PC-9 (cell line): ENCODE data around the gene GNG7. TPM values are rescaled to one million over a fixed set of nuclear protein-coding genes. Genes with fewer than 3 reads are reported as not detected.

Experiments
- BruUV-seq: library from RNA; stranded (reverse); fragments of 400-500 nt; replicated peaks from 2 replicates; lab custom pipeline; 2021; lab: Mats Ljungman, UMichigan
- CTCF ChIA-PET: fragments of 300-600 bp; sonication (Branson Sonifier 250); formaldehyde crosslinking; loops from one replicate; lab custom pipeline; 2022; ENCODE audit warnings: antibody characterized with exemption; lab: Charles Lee
- POLR2A ChIA-PET: fragments of 300-600 bp; sonication (Branson Sonifier 250); formaldehyde crosslinking; loops from one replicate; lab custom pipeline; 2022; ENCODE audit warnings: antibody characterized with exemption; ENCODE audit not compliant: unreplicated experiment; lab: Charles Lee
- DNase-seq, 2 experiments: peaks; one replicate each; pipeline versions ENCODE4 v3.0.0 to v3.0.0-alpha.2; 2015 to 2022; ENCODE audit warnings: mixed read lengths in 1 of 2
- H2AFZ ChIP-seq: fragments of 200-600 bp; sonication (generic); 2 replicates; pipeline ENCODE4 v1.8.1; 2017; ENCODE audit warnings: antibody characterized with exemption
- H3F3A ChIP-seq: fragments of 200-600 bp; sonication (generic); 2 replicates; pipeline ENCODE4 v1.8.1; 2017; ENCODE audit warnings: antibody characterized with exemption, mild to moderate bottlenecking, low read depth; ENCODE audit not compliant: insufficient read depth
- H3K27ac ChIP-seq: fragments of 200-600 bp; sonication (generic); 2 replicates; pipeline ENCODE4 v1.6.1; 2016; ENCODE audit warnings: mixed run types
- H3K27me3 ChIP-seq: fragments of 200-600 bp; sonication (generic); 2 replicates; pipeline ENCODE4 v1.6.1; 2016; ENCODE audit warnings: low read depth, mixed run types; ENCODE audit not compliant: insufficient read depth
- H3K36me3 ChIP-seq: fragments of 200-600 bp; sonication (generic); 2 replicates; pipeline ENCODE4 v1.6.1; 2016; ENCODE audit warnings: low read depth, mixed run types
- H3K4me1 ChIP-seq: fragments of 200-600 bp; sonication (generic); replicated peaks from 2 replicates; pipeline ENCODE4 v1.6.1; 2016; ENCODE audit warnings: mixed run types; ENCODE audit not compliant: insufficient read depth
- H3K4me2 ChIP-seq: fragments of 200-600 bp; sonication (generic); 2 replicates; pipeline ENCODE4 v1.6.1; 2017; ENCODE audit warnings: mixed run types
- H3K4me3 ChIP-seq: fragments of 200-600 bp; sonication (generic); 2 replicates; pipeline ENCODE4 v1.6.1; 2016; ENCODE audit warnings: mixed run types
- H3K79me2 ChIP-seq: fragments of 200-600 bp; sonication (generic); 2 replicates; pipeline ENCODE4 v1.6.1; 2017; ENCODE audit warnings: low read depth, mixed run types
- H3K9me2 ChIP-seq: fragments of 200-600 bp; sonication (generic); 2 replicates; pipeline ENCODE4 v1.8.1; 2017; ENCODE audit warnings: mild to moderate bottlenecking; ENCODE audit not compliant: insufficient read depth
- H3K9me3 ChIP-seq: fragments of 200-600 bp; sonication (generic); 2 replicates; pipeline ENCODE4 v1.8.1; 2016; ENCODE audit warnings: low read depth; ENCODE audit not compliant: insufficient read depth
- H4K20me1 ChIP-seq: fragments of 200-600 bp; sonication (generic); 2 replicates; pipeline ENCODE4 v1.8.1; 2017; ENCODE audit not compliant: insufficient read depth
- EZH2 ChIP-seq: fragments of 200-600 bp; sonication (generic); IDR thresholded peaks from 2 replicates; pipeline ENCODE4 v1.8.0; 2017; ENCODE audit warnings: antibody characterized with exemption, low read depth
- intact Hi-C: fragments of 100-400 bp; cut with micrococcal nuclease; formaldehyde crosslinking; loops from one replicate; pipeline ENCODE4 v1.10.0; 2022; ENCODE audit not compliant: unreplicated experiment
- total RNA-seq: library from RNA; stranded (reverse); gene quantifications from 2 replicates; pipeline ENCODE4 v1.2.3, GENCODE V29; 2021
- TF ChIP-seq, protein P1 (sequence below): fragments of 200-600 bp; sonication (generic); conservative IDR thresholded peaks from 2 replicates; pipeline ENCODE4 v1.6.1; 2017; ENCODE audit warnings: mixed run types, antibody characterized with exemption, mild to moderate bottlenecking, moderate library complexity

The GNG7 gene
- total RNA-seq, 1 experiment from 2014 or later, result 2.8 TPM

DNA sequence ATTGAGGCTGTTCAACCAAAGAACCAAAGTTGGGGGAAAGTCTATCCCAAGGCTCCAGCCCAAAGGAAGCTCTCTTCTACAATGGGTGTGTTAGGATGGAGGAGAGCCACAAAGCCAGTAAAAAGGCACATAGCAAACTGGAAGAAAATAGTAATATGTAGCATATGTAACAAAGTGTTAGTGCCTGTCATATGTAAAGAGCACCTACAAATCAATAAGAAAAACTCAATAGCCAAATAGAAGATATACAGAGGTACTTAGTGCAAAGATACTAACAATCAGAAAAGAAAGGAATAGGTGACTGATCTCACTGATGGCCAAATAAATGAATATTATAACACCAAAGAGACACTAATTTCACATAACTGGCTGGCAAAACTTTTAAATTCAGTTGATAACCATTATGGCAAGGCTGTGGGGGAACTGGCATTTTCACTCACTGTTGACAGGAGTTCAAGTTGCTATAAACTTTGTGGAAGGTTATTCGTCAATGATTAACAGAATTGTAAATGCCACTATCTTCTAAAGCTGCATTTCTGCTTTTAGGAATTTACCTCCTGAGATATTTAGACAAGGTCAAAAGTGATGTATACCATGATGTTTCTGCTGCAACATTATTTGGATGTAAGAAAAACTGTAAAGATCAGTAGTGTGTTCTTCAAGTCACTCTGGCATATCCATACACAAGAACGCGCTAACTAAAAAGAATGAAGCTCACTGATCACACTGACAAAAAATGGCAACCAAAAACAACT lies 110.8 kb downstream of the GNG7 start:
- no peaks in the 10 kb centered on the region for H3K27me3 ChIP-seq
- no peaks in the 10 kb centered on the region for H3K79me2 ChIP-seq
- no peak for DNase-seq
- no peaks in the 10 kb centered on the region for H3F3A ChIP-seq
- no peaks in the 10 kb centered on the region for H3K9me3 ChIP-seq
- POLR2A ChIA-PET, result no interaction called here
- TF ChIP-seq EZH2, result no peak
- TF ChIP-seq, protein P1, sequence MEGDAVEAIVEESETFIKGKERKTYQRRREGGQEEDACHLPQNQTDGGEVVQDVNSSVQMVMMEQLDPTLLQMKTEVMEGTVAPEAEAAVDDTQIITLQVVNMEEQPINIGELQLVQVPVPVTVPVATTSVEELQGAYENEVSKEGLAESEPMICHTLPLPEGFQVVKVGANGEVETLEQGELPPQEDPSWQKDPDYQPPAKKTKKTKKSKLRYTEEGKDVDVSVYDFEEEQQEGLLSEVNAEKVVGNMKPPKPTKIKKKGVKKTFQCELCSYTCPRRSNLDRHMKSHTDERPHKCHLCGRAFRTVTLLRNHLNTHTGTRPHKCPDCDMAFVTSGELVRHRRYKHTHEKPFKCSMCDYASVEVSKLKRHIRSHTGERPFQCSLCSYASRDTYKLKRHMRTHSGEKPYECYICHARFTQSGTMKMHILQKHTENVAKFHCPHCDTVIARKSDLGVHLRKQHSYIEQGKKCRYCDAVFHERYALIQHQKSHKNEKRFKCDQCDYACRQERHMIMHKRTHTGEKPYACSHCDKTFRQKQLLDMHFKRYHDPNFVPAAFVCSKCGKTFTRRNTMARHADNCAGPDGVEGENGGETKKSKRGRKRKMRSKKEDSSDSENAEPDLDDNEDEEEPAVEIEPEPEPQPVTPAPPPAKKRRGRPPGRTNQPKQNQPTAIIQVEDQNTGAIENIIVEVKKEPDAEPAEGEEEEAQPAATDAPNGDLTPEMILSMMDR, result no peak
- H3K27ac ChIP-seq, result no peak overlapping the region
- no peaks in the 10 kb centered on the region for H4K20me1 ChIP-seq
- no peaks in the 10 kb centered on the region for H3K9me2 ChIP-seq
- no peak overlapping the region for H2AFZ ChIP-seq
- CTCF ChIA-PET, result no interaction called here
- H3K4me1 ChIP-seq, result no peaks in the 10 kb centered on the region
- no peak overlapping the region for H3K4me3 ChIP-seq
- BruUV-seq, result no TSS peak
- H3K36me3 ChIP-seq, result no peaks in the 10 kb centered on the region
- intact Hi-C loops, result no loop called here
- no peak overlapping the region for H3K4me2 ChIP-seq

GRCh38 chr19:2590630-2591399 lies 111.7 kb downstream of the GNG7 start:
- POLR2A ChIA-PET, result no interaction called here
- no peak overlapping the region for H3K27ac ChIP-seq

DNA sequence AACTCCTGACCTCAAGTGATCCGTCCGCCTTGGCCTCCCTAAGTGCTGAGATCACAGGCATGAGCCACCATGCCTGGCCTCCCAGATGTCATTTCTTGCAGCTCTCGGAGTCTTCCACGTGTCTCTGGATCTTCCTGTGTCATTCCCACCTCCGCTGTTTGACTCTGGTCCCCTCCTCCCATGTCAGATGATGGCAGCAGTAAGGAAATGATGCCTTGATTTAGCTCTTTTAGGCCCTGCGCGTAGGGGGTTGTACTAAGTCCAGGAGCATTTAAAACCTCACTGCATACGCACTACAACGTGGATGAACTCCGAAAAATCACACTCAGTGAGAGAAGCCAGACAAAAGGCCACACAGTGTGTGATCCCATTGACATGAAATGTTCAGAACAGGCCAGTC lies 113.1 kb downstream of the GNG7 start:
- Histone ChIP-seq H3K79me2 (no peaks in the 10 kb centered on the region), H3F3A (no peaks in the 10 kb centered on the region), H3K9me2 (no peaks in the 10 kb centered on the region), H3K9me3 (no peaks in the 10 kb centered on the region), H4K20me1 (no peaks in the 10 kb centered on the region), H3K4me2 (no peak overlapping the region), H3K27me3 (no peaks in the 10 kb centered on the region), H3K4me1 (no peaks in the 10 kb centered on the region), H3K36me3 (no peaks in the 10 kb centered on the region), H3K27ac (no peak overlapping the region), H3K4me3 (no peak overlapping the region), H2AFZ (no peak overlapping the region)
- POLR2A ChIA-PET, result interaction anchor here (0.6 kb wide), 1 partner anchor 10 kb away, joined by 3 read pairs; no protein-coding TSS in a partner anchor
- TF ChIP-seq EZH2, result no peak
- TF ChIP-seq, protein P1, result no peak
- intact Hi-C loops, result no loop called here
- DNase-seq, result no peak
- no TSS peak for BruUV-seq
- CTCF ChIA-PET, result no interaction called here

More at GRCh38 chr19:2590630-2591399, 111.7 kb downstream of the GNG7 start:
- DNase-seq, result no peak
- H2AFZ ChIP-seq, result no peak overlapping the region
- no peaks in the 10 kb centered on the region for H3K9me2 ChIP-seq
- no peaks in the 10 kb centered on the region for H3K36me3 ChIP-seq
- TF ChIP-seq, protein P1, result no peak
- no peak for TF ChIP-seq EZH2
- no peaks in the 10 kb centered on the region for H3K4me1 ChIP-seq
- no peaks in the 10 kb centered on the region for H3F3A ChIP-seq
- H3K27me3 ChIP-seq, result no peaks in the 10 kb centered on the region
- H3K4me3 ChIP-seq, result no peak overlapping the region
- no peaks in the 10 kb centered on the region for H3K9me3 ChIP-seq
- no peaks in the 10 kb centered on the region for H4K20me1 ChIP-seq
- BruUV-seq, result no TSS peak
- no peaks in the 10 kb centered on the region for H3K79me2 ChIP-seq
- CTCF ChIA-PET, result no interaction called here
- intact Hi-C loops, result no loop called here
- H3K4me2 ChIP-seq, result no peak overlapping the region
